GM12891 (cell line): Measurements from ENCODE around the gene RNF6.

ENCODE experiments used
- POLR2A ChIP-seq: IDR thresholded peaks from 2 replicates; pipeline ENCODE4 v1.6.1; 2011; ENCODE audit warnings: low read depth, low read length, control low read depth
- POLR2AphosphoS5 ChIP-seq: IDR thresholded peaks from 2 replicates; pipeline ENCODE4 v1.6.1; 2011; ENCODE audit warnings: low read depth, low read length, control low read depth
- POU2F2 ChIP-seq: IDR thresholded peaks from 2 replicates; pipeline ENCODE4 v1.6.1; 2011; ENCODE audit warnings: low read depth, mild to moderate bottlenecking, control low read depth, low read length, moderate library complexity
- SPI1 ChIP-seq: IDR thresholded peaks from 2 replicates; pipeline ENCODE4 v1.6.1; 2011; ENCODE audit warnings: low read depth, low read length, control low read depth
- TAF1 ChIP-seq: IDR thresholded peaks from 2 replicates; pipeline ENCODE4 v1.6.1; 2011; ENCODE audit warnings: low read depth, low read length, control low read depth

GRCh38 chr13:26221721-26222519, at the start of gene RNF6:
- peak; percentile 94 for TF ChIP-seq POLR2A
- peak; percentile 97 for TF ChIP-seq TAF1
- peak; percentile 87 for TF ChIP-seq POLR2AphosphoS5
- peak; percentile 80 for TF ChIP-seq POU2F2
- TF ChIP-seq SPI1: no peak
